Stimulated activated CD4-positive, alpha-beta T cell treated with anti-CD3 and anti-CD28 coated beads, Interleukin-4, amount 100 ng/mL, for 24 hours (primary cell): ENCODE data around the gene CD302.
"Not testable (repeated sequence)": the region's sequence is repeated elsewhere in the genome, so short reads cannot be mapped to it uniquely, and the experiment has no call there.

Experiments
- DNase-seq: peaks from one replicate; pipeline ENCODE4 v3.0.0-alpha.2; 2020

Gene CD302

GRCh38 chr2:159792599-159792998 lies 5.4 kb downstream of the CD302 start:
- DNase-seq, result no peak

- no peak for DNase-seq
Observed at GRCh38 chr2:159792036-159792435, 6.0 kb downstream of the CD302 start.

GRCh38 chr2:159790323-159790722 lies 7.7 kb downstream of the CD302 start:
- DNase-seq, result no peak

- no peak for DNase-seq
Observed at GRCh38 chr2:159788253-159788652, 9.8 kb downstream of the CD302 start.

GRCh38 chr2:159787647-159788046 lies 10.4 kb downstream of the CD302 start:
- not testable (repeated sequence) for DNase-seq

- DNase-seq, result no peak
Observed at GRCh38 chr2:159786938-159787337, 11.1 kb downstream of the CD302 start.

- no peak for DNase-seq
Observed at GRCh38 chr2:159785195-159785594, 12.8 kb downstream of the CD302 start.

GRCh38 chr2:159784744-159785143 lies 13.3 kb downstream of the CD302 start:
- not testable (repeated sequence) for DNase-seq

GRCh38 chr2:159783556-159783955 lies 14.5 kb downstream of the CD302 start:
- no peak for DNase-seq

GRCh38 chr2:159776321-159776720 lies 21.7 kb downstream of the CD302 start:
- no peak for DNase-seq

- DNase-seq, result no peak
Observed at GRCh38 chr2:159775021-159775420, 23.0 kb downstream of the CD302 start.

GRCh38 chr2:159774370-159774990 lies 23.5 kb downstream of the CD302 start:
- no peak for DNase-seq

- no peak for DNase-seq
Observed at GRCh38 chr2:159773886-159774285, 24.1 kb downstream of the CD302 start.

GRCh38 chr2:159773426-159773825 lies 24.6 kb downstream of the CD302 start:
- DNase-seq, result no peak

- DNase-seq, result no peak
Observed at GRCh38 chr2:159769147-159769546, 28.9 kb downstream of the CD302 start.

GRCh38 chr2:159762075-159762474 lies 35.9 kb downstream of the CD302 start:
- DNase-seq, result no peak

GRCh38 chr2:159760326-159760725 lies 37.7 kb downstream of the CD302 start:
- no peak for DNase-seq

GRCh38 chr2:159759577-159759976 lies 38.4 kb downstream of the CD302 start:
- DNase-seq, result no peak

- no peak for DNase-seq
Observed at GRCh38 chr2:159758686-159759085, 39.3 kb downstream of the CD302 start.

GRCh38 chr2:159758239-159758638 lies 39.8 kb downstream of the CD302 start:
- DNase-seq, result no peak

- peak; percentile 33 for DNase-seq
Observed at GRCh38 chr2:159755788-159756187, 42.2 kb downstream of the CD302 start.

- no peak for DNase-seq
Observed at GRCh38 chr2:159755014-159755413, 43.0 kb downstream of the CD302 start.

- DNase-seq, result no peak
Observed at GRCh38 chr2:159753797-159754196, 44.2 kb downstream of the CD302 start.

GRCh38 chr2:159750873-159751272 lies 47.1 kb downstream of the CD302 start:
- no peak for DNase-seq

- no peak for DNase-seq
Observed at GRCh38 chr2:159748089-159748488, 49.9 kb downstream of the CD302 start.
